OCI-LY1 (cell line): ENCODE measurements around the gene CCDC91.

Experiments used
- H2AFZ ChIP-seq: fragments of 200-600 bp; sonication (generic), shearing (Covaris generic); 2 replicates; pipeline ENCODE4 v1.6.0; 2014; ENCODE audit warnings: antibody characterized with exemption, mild to moderate bottlenecking, low read length
- H3F3A ChIP-seq: fragments of 200-600 bp; sonication (generic), shearing (Covaris generic); 2 replicates; pipeline ENCODE4 v1.6.0; 2014; ENCODE audit warnings: mild to moderate bottlenecking, antibody characterized with exemption, low read length, moderate library complexity; ENCODE audit not compliant: insufficient read depth
- H3K27ac ChIP-seq: fragments of 200-600 bp; sonication (generic); 2 replicates; pipeline ENCODE4 v1.5.1; 2014; ENCODE audit warnings: low read length, mixed run types, mild to moderate bottlenecking, low read depth; ENCODE audit not compliant: poor library complexity, severe bottlenecking
- H3K27me3 ChIP-seq: fragments of 200-600 bp; sonication (generic); 2 replicates; pipeline ENCODE4 v1.6.0; 2014; ENCODE audit warnings: antibody characterized with exemption, mild to moderate bottlenecking, low read length, moderate library complexity; ENCODE audit not compliant: insufficient read depth
- H3K36me3 ChIP-seq: fragments of 200-600 bp; sonication (generic); 2 replicates; pipeline ENCODE4 v1.6.1; 2014; ENCODE audit warnings: mild to moderate bottlenecking, antibody characterized with exemption, low read length, moderate library complexity, mixed read lengths; ENCODE audit not compliant: insufficient read depth
- H3K4me1 ChIP-seq: fragments of 200-600 bp; sonication (generic); 2 replicates; pipeline ENCODE4 v1.5.1; 2014; ENCODE audit warnings: mild to moderate bottlenecking, low read length, moderate library complexity; ENCODE audit not compliant: insufficient read depth, severe bottlenecking
- H3K4me2 ChIP-seq: fragments of 200-600 bp; sonication (generic), shearing (Covaris generic); 2 replicates; pipeline ENCODE4 v1.6.1; 2014; ENCODE audit warnings: low read length
- H3K4me3 ChIP-seq: fragments of 200-600 bp; sonication (generic); 2 replicates; pipeline ENCODE4 v1.5.1; 2014; ENCODE audit warnings: low read length, low read depth, mild to moderate bottlenecking, mixed read lengths; ENCODE audit not compliant: poor library complexity, severe bottlenecking
- H3K79me2 ChIP-seq: fragments of 200-600 bp; shearing (Covaris generic); 2 replicates; pipeline ENCODE4 v1.6.1; 2016; ENCODE audit warnings: mixed run types, low read length, mixed read lengths; ENCODE audit not compliant: insufficient read depth
- H3K9ac ChIP-seq: fragments of 200-600 bp; sonication (generic), shearing (Covaris generic); 2 replicates; pipeline ENCODE4 v1.6.1; 2014; ENCODE audit warnings: mild to moderate bottlenecking, low read length, mixed read lengths
- H3K9me2 ChIP-seq: fragments of 200-600 bp; sonication (generic), shearing (Covaris generic); 2 replicates; pipeline ENCODE4 v1.6.1; 2014; ENCODE audit warnings: low read depth, mild to moderate bottlenecking, low read length, mixed read lengths
- H3K9me3 ChIP-seq: fragments of 200-600 bp; shearing (Covaris generic); 2 replicates; pipeline ENCODE4 v1.6.1; 2014; ENCODE audit warnings: low read length, mixed read lengths
- H4K20me1 ChIP-seq: fragments of 200-600 bp; sonication (generic), shearing (Covaris generic); 2 replicates; pipeline ENCODE4 v1.6.0; 2016; ENCODE audit warnings: mild to moderate bottlenecking, low read length; ENCODE audit not compliant: insufficient read depth
- EZH2 ChIP-seq: fragments of 200-600 bp; sonication (generic), shearing (Covaris generic); IDR thresholded peaks from 2 replicates; pipeline ENCODE4 v1.8.0; 2017; ENCODE audit warnings: borderline replicate concordance, mixed run types, mild to moderate bottlenecking, antibody characterized with exemption, low read length, moderate library complexity, mixed read lengths
- TF ChIP-seq, protein P1 (sequence below): fragments of 200-600 bp; sonication (generic), shearing (Covaris generic); IDR thresholded peaks from 2 replicates; pipeline ENCODE4 v1.5.1; 2017; ENCODE audit warnings: mild to moderate bottlenecking, antibody characterized with exemption, low read length, moderate library complexity, mixed read lengths

The CCDC91 gene

DNA sequence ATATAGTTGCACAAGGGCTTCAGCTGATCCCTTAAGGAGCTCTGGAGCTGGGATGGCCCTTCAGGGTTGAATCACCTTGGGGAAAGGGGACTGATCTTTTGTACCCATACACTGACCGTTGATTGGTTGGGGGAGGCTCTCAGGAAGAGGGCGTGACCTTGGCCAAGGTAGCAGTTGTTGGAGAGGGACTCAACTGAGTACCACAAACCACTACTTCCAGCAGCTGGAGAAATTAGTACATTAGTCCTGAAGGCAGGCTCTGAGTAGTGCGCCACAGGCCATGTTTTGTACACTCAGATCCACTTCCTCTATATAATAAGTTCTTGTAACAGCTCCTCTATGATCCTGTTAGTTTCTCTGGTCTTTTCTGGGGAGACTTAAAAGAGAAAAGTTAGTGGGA, 317.6 kb downstream of the CCDC91 start:
- Histone ChIP-seq H3K9ac (no peak overlapping the region), H3K36me3 (no peaks in the 10 kb centered on the region), H3K27ac (no peak overlapping the region), H3K79me2 (no peaks in the 10 kb centered on the region), H3K27me3 (no peaks in the 10 kb centered on the region), H3K4me2 (no peak overlapping the region), H3K4me3 (no peak overlapping the region), H3F3A (no peaks in the 10 kb centered on the region), H3K9me3 (no peaks in the 10 kb centered on the region), H3K9me2 (no peaks in the 10 kb centered on the region), H3K4me1 (no peaks in the 10 kb centered on the region), H2AFZ (no peak overlapping the region), H4K20me1 (no peaks in the 10 kb centered on the region)
- TF ChIP-seq, protein P1, sequence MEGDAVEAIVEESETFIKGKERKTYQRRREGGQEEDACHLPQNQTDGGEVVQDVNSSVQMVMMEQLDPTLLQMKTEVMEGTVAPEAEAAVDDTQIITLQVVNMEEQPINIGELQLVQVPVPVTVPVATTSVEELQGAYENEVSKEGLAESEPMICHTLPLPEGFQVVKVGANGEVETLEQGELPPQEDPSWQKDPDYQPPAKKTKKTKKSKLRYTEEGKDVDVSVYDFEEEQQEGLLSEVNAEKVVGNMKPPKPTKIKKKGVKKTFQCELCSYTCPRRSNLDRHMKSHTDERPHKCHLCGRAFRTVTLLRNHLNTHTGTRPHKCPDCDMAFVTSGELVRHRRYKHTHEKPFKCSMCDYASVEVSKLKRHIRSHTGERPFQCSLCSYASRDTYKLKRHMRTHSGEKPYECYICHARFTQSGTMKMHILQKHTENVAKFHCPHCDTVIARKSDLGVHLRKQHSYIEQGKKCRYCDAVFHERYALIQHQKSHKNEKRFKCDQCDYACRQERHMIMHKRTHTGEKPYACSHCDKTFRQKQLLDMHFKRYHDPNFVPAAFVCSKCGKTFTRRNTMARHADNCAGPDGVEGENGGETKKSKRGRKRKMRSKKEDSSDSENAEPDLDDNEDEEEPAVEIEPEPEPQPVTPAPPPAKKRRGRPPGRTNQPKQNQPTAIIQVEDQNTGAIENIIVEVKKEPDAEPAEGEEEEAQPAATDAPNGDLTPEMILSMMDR, result no peak

DNA sequence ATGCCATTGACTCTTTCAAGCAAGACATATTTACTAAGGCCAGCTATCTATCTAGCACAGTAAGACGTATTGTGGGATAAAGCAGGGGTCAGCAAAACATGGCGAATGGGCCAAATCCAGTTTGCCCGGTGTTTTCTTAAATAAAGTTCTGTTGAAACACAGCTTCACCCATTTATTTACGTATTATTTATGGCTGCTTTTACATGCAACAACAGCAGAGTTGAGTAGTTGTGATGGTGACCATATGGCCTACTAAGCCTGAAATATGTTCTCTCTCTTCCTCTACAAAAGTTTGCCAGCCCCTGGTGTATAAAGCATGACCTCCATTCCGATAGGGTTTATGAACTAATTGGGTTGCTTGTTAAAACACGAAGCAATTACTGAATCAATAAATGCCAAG, 322.1 kb downstream of the CCDC91 start:
- H3K9ac ChIP-seq, result no peak overlapping the region
- no peaks in the 10 kb centered on the region for H3K27me3 ChIP-seq
- no peak overlapping the region for H3K4me2 ChIP-seq
- H3K4me3 ChIP-seq, result no peak overlapping the region
- H3K4me1 ChIP-seq, result no peaks in the 10 kb centered on the region
- H2AFZ ChIP-seq, result no peak overlapping the region
- TF ChIP-seq, protein P1, result no peak
- no peak for TF ChIP-seq EZH2
- no peak overlapping the region for H3K27ac ChIP-seq
- H3F3A ChIP-seq, result no peaks in the 10 kb centered on the region
- H3K9me2 ChIP-seq, result no peaks in the 10 kb centered on the region
- no peaks in the 10 kb centered on the region for H3K9me3 ChIP-seq
- H3K36me3 ChIP-seq, result no peaks in the 10 kb centered on the region
- no peaks in the 10 kb centered on the region for H3K79me2 ChIP-seq
- H4K20me1 ChIP-seq, result no peaks in the 10 kb centered on the region

DNA sequence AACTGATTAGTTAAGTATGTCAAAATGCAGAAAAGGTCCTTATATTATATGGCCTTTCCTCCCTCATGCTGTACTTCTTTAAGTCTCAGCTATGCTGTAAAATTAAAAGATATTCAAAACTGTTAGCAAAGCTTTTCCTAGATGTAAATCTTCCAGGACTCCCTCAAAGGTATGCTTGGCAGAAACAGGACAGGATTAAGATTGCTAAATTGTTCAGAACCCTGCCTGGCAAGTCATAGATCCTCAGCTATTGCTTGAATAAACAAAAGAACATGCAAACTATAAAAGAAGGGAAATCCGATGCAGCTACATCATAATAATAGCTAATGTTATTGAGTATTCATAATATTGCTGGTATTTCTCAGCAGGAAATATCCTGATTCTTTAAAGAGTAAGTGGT, 322.6 kb downstream of the CCDC91 start:
- no peaks in the 10 kb centered on the region for H3F3A ChIP-seq
- H3K9ac ChIP-seq, result no peak overlapping the region
- no peaks in the 10 kb centered on the region for H3K79me2 ChIP-seq
- no peak overlapping the region for H3K4me3 ChIP-seq
- no peak overlapping the region for H2AFZ ChIP-seq
- no peaks in the 10 kb centered on the region for H3K4me1 ChIP-seq
- H3K9me3 ChIP-seq, result no peaks in the 10 kb centered on the region
- no peak for TF ChIP-seq EZH2
- TF ChIP-seq, protein P1, result no peak
- H3K9me2 ChIP-seq, result no peaks in the 10 kb centered on the region
- H3K36me3 ChIP-seq, result no peaks in the 10 kb centered on the region
- no peaks in the 10 kb centered on the region for H4K20me1 ChIP-seq
- no peak overlapping the region for H3K27ac ChIP-seq
- no peaks in the 10 kb centered on the region for H3K27me3 ChIP-seq
- H3K4me2 ChIP-seq, result no peak overlapping the region
